Body of pancreas (tissue), 4 donors: ENCODE results near the gene KIAA0825. TPM values are rescaled to one million over a fixed set of nuclear protein-coding genes. Genes with fewer than 3 reads are reported as not detected.

Experiments used
- ATAC-seq: fragments of 150-250 bp; one replicate; pipeline ENCODE4 v1.9.1; 2016
- DNase-seq, 4 donors: peaks; one replicate each; pipeline ENCODE4 v3.0.0-alpha.2; 2019
- H3K27ac ChIP-seq, 4 donors: fragments of 200-600 bp; sonication (generic); 1 replicate in 3 of 4; 2 replicates in 1 of 4; pipeline versions ENCODE4 v1.5.1 to v1.6.1; 2016 to 2019; ENCODE audit warnings: mild to moderate bottlenecking in 1 of 4, mixed read lengths in 1 of 4, moderate library complexity in 1 of 4
- H3K27me3 ChIP-seq, 2 donors: fragments of 200-600 bp; sonication (generic); one replicate each; pipeline ENCODE4 v1.6.0; 2016; ENCODE audit warnings: mild to moderate bottlenecking in 1 of 2
- H3K36me3 ChIP-seq, 2 donors: fragments of 200-600 bp; sonication (generic); replicated peaks in 1 of 2; 2 replicates each; pipeline ENCODE4 v1.5.1; 2016; ENCODE audit warnings: low read depth in 2 of 2; ENCODE audit not compliant: insufficient read depth in 1 of 2
- H3K4me1 ChIP-seq: fragments of 200-600 bp; sonication (generic); one replicate; pipeline ENCODE4 v1.6.0; 2016
- H3K4me3 ChIP-seq, 2 donors: fragments of 200-600 bp; sonication (generic); 1 replicate in 1 of 2; 2 replicates in 1 of 2; pipeline ENCODE4 v1.5.1; 2016 to 2019
- H3K9me3 ChIP-seq, 3 donors: fragments of 200-600 bp; sonication (generic); 1 replicate in 2 of 3; 2 replicates in 1 of 3; pipeline ENCODE4 v1.5.1; 2016
- POLR2A ChIP-seq, 3 donors: fragments of 450-650 bp; IDR thresholded peaks; one replicate each; pipeline ENCODE4 v1.6.1; 2016; ENCODE audit warnings: antibody characterized with exemption in 3 of 3, mild to moderate bottlenecking in 2 of 3
- WGBS, 2 donors: methylation state at CpG; one replicate each; pipeline ENCODE4 v1.1.5; 2017; 5-methylcytosine and 5-hydroxymethylcytosine counted together
- intact Hi-C: fragments of 100-400 bp; cut with DNase I; formaldehyde crosslinking; loops from one replicate; pipeline ENCODE4 v1.15.1; 2023
- total RNA-seq, 2 donors: library from RNA; depleted of rRNA; stranded (reverse); fragments of >200 nt; gene quantifications; one replicate each; pipeline ENCODE4 v1.1.0, GENCODE V29; 2016
- TF ChIP-seq, protein P1 (sequence below), 7 experiments: fragments of 450-650 bp in 4 of 7; fragments of 200-600 bp in 3 of 7; sonication (generic) in 3 of 7; IDR thresholded peaks; one replicate each; pipeline ENCODE4 v1.5.1; 2016 to 2019; ENCODE audit warnings: antibody characterized with exemption in 7 of 7

Gene KIAA0825
- total RNA-seq, 2 donors from 2014 or later = 5.7 to 6.6 TPM

DNA sequence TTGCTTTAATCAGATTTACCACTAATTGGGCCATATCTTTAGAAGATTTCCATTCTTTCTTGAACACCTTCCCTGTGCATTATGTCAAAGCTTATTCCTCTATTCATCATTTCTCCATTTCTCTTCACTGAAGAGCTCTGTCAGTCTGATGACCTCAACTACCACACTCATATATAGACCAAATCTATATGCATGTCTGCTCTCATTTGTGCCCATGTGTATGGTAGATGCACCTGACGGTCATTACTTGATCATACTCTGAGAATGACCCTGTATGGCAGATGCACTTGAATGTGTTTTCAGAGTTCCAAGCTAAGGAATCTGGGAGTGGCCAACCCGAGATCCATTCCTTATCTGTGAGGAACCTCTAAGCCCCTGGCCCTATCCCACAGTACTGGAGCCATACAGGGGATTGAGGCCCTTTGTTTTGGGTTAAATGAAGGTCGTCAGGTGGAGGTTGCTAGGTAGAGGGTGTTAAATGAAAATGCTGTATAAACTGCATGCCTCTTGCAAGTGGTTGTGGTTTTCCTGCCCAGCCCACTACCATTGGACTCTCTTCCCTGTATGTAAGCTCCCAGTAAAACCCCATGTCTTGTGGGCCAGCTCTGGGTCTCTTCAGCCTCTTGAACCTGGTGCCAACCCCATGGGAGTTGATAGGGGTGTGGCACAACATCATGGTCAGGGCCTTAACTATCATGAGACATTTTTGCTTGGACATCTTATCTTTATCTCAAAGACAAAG, 229.5 kb downstream of the KIAA0825 start:
- TF ChIP-seq POLR2A (IDR thresholded peaks at IDR 0.05) = no peak
- TF ChIP-seq, protein P1, sequence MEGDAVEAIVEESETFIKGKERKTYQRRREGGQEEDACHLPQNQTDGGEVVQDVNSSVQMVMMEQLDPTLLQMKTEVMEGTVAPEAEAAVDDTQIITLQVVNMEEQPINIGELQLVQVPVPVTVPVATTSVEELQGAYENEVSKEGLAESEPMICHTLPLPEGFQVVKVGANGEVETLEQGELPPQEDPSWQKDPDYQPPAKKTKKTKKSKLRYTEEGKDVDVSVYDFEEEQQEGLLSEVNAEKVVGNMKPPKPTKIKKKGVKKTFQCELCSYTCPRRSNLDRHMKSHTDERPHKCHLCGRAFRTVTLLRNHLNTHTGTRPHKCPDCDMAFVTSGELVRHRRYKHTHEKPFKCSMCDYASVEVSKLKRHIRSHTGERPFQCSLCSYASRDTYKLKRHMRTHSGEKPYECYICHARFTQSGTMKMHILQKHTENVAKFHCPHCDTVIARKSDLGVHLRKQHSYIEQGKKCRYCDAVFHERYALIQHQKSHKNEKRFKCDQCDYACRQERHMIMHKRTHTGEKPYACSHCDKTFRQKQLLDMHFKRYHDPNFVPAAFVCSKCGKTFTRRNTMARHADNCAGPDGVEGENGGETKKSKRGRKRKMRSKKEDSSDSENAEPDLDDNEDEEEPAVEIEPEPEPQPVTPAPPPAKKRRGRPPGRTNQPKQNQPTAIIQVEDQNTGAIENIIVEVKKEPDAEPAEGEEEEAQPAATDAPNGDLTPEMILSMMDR (IDR thresholded peaks at IDR 0.05) = no peak
- no peak overlapping the region for H3K4me3 ChIP-seq
- H3K27me3 ChIP-seq = no peaks in the 10 kb centered on the region
- 65 to 89% methylated on average over 2 to 3 of the region's 3 CpGs for WGBS, 2 donors
- H3K27ac ChIP-seq = no peak overlapping the region
- intact Hi-C loops = no loop called here
- ATAC-seq (no peak), DNase-seq (no peak)
- no peaks in the 10 kb centered on the region for H3K36me3 ChIP-seq
- H3K9me3 ChIP-seq = no peaks in the 10 kb centered on the region
- H3K4me1 ChIP-seq = no peaks in the 10 kb centered on the region

DNA sequence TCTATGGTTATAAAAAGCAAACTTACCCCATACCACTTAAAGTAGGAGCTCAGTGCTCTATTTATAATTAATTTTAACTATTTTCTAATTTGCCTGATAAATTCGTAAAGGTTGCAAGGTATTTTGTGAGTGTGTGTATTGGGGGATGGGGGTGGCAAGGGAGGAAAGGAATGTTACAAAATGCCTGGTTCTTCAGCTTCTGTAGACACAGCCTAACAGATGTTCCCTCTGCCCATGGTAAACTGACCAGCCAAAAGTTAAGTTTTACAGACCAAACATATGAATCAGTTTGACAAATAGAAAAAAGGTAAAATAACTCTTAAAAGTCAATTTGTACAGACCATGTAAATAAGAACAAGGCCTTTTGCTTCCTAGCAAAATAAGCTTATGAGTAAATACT, 232.6 kb downstream of the KIAA0825 start:
- intact Hi-C loops = no loop called here
- WGBS, 2 donors = 38 to 49% methylated on average over 1 of the region's 1 CpG
- DNase-seq = no peak
- TF ChIP-seq, protein P1 (IDR thresholded peaks at IDR 0.05) = no peak
- TF ChIP-seq POLR2A (IDR thresholded peaks at IDR 0.05) = no peak
- H3K4me3 ChIP-seq = no peak overlapping the region
- no peaks in the 10 kb centered on the region for H3K27me3 ChIP-seq
- no peaks in the 10 kb centered on the region for H3K9me3 ChIP-seq
- no peaks in the 10 kb centered on the region for H3K4me1 ChIP-seq
- ATAC-seq = no peak
- H3K27ac ChIP-seq = no peak overlapping the region
- no peaks in the 10 kb centered on the region for H3K36me3 ChIP-seq

DNA sequence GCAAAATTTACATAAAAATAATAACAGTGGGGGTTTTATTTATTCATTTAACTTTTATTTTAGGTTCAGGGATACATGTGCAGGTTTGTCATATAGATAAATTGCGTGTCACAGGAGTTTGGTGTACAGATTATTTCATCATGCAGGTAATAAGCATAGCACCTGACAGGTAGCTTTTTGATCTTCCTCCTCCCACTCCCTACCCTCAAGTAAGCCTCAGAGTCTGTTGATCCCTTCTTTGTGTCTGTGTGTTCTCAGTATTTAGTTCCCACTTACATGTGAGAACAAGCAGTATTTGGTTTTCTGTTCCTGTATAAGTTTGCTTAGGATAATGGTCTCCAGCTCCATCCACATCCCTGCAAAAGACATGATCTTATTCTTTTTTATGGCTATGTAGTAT, 240.3 kb downstream of the KIAA0825 start:
- Histone ChIP-seq H3K27me3 (no peaks in the 10 kb centered on the region), H3K4me1 (no peaks in the 10 kb centered on the region), H3K9me3 (no peaks in the 10 kb centered on the region), H3K36me3 (no peaks in the 10 kb centered on the region), H3K27ac (no peak overlapping the region), H3K4me3 (no peak overlapping the region)
- no peak for TF ChIP-seq POLR2A (IDR thresholded peaks at IDR 0.05)
- TF ChIP-seq, protein P1 (IDR thresholded peaks at IDR 0.05) = no peak
- no peak for DNase-seq
- intact Hi-C loops = no loop called here
- 94 to 96% methylated on average over 1 of the region's 1 CpG for WGBS, 2 donors
- no peak for ATAC-seq

DNA sequence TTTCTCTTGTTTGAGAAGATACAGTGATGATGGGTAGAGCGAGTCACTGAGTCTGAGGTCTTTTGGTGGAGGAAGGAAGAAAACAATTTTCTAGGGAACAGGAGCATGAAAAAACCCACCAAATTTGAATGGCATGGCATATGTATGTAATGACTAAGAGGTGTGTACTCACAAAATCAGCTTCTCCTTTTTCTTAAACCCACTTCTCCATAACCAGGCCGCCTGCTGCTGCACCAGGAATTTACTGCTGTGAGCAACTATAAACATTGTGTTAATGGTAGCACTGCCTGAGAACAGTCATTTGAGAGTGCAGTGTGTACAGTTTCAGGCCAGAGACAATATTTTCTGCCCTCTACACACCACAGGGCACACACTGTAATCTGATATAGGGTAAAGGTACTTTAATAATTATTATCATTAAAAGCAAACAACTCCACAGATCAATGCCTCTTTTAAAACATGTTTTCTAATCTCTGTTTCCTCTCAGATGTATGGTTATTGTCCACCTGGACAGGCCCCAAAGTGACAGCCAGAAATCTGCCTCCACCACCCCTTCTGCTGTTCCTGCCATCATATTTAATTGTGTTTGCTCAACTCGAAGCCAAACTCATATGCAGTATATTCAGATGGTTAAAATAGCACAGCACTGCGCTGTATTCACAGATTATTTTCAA, 241.6 kb downstream of the KIAA0825 start:
- Histone ChIP-seq H3K36me3 (no peaks in the 10 kb centered on the region), H3K4me3 (no peak overlapping the region), H3K4me1 (no peaks in the 10 kb centered on the region), H3K27me3 (no peaks in the 10 kb centered on the region), H3K27ac (no peak overlapping the region), H3K9me3 (no peaks in the 10 kb centered on the region)
- peak in 1 of 4 donors; percentile 7 for DNase-seq
- 65 to 76% methylated on average over 4 of the region's 4 CpGs for WGBS, 2 donors
- no peak for ATAC-seq
- intact Hi-C loops = no loop called here
- TF ChIP-seq, protein P1 (IDR thresholded peaks at IDR 0.05) = no peak
